PC-3 (cell line): ENCODE results near the gene TIAM2. TPM values are rescaled to one million over a fixed set of nuclear protein-coding genes. Genes with fewer than 3 reads are reported as not detected.

Experiments used
- ATAC-seq: fragments of 200-7000 bp; cut with Tn5 transposase; 2 replicates; pipeline ENCODE4 v1.9.1; 2020; ENCODE audit warnings: mild to moderate bottlenecking, moderate library complexity
- BruUV-seq: library from RNA; stranded (reverse); fragments of 400-500 nt; replicated peaks from 2 replicates; lab custom pipeline; 2021; lab: Mats Ljungman, UMichigan
- CTCF ChIA-PET: fragments of 300-600 bp; sonication (Branson Sonifier 250); formaldehyde crosslinking; loops from one replicate; lab custom pipeline; 2022; ENCODE audit warnings: antibody characterized with exemption; lab: Charles Lee
- POLR2A ChIA-PET: fragments of 300-600 bp; sonication (Branson Sonifier 250); formaldehyde crosslinking; loops from one replicate; lab custom pipeline; 2022; ENCODE audit warnings: antibody characterized with exemption; ENCODE audit not compliant: unreplicated experiment; lab: Charles Lee
- DNase-seq: peaks from one replicate; pipeline ENCODE4 v3.0.0-alpha.2; 2015
- H2AFZ ChIP-seq: fragments of 300-600 bp; sonication (generic); 2 replicates; pipeline ENCODE4 v1.6.0; 2016; ENCODE audit warnings: antibody characterized with exemption, low read length
- H3F3A ChIP-seq: fragments of 300-600 bp; sonication (generic); one replicate; pipeline ENCODE4 v1.6.0; 2017; ENCODE audit warnings: antibody characterized with exemption, low read length, control low read depth, mild to moderate bottlenecking; ENCODE audit not compliant: unreplicated experiment
- H3K27ac ChIP-seq: fragments of 300-600 bp; sonication (generic); 2 replicates; pipeline ENCODE4 v1.5.1; 2016; ENCODE audit warnings: mild to moderate bottlenecking, low read length
- H3K27me3 ChIP-seq: fragments of 300-600 bp; sonication (generic); 2 replicates; pipeline ENCODE4 v1.6.1; 2016; ENCODE audit warnings: low read length, mixed read lengths
- H3K36me3 ChIP-seq: fragments of 300-600 bp; sonication (generic); 2 replicates; pipeline ENCODE4 v1.6.1; 2016; ENCODE audit warnings: low read depth, mixed run types, low read length, mixed read lengths
- H3K4me1 ChIP-seq: fragments of 300-600 bp; sonication (generic); 2 replicates; pipeline ENCODE4 v1.5.1; 2016; ENCODE audit warnings: low read length; ENCODE audit not compliant: insufficient read depth
- H3K4me2 ChIP-seq: fragments of 300-600 bp; sonication (generic); 2 replicates; pipeline ENCODE4 v1.6.0; 2016; ENCODE audit warnings: low read length
- H3K4me3 ChIP-seq: fragments of 300-600 bp; sonication (generic); 2 replicates; pipeline ENCODE4 v1.5.1; 2016; ENCODE audit warnings: mild to moderate bottlenecking, low read length, mixed read lengths
- H3K79me2 ChIP-seq: fragments of 300-600 bp; sonication (generic); 2 replicates; pipeline ENCODE4 v1.6.1; 2017; ENCODE audit warnings: low read length, mixed read lengths
- H3K9ac ChIP-seq: fragments of 300-600 bp; sonication (generic); 2 replicates; pipeline ENCODE4 v1.6.0; 2016; ENCODE audit warnings: mild to moderate bottlenecking, low read length
- H3K9me2 ChIP-seq: fragments of 300-600 bp; sonication (generic); replicated peaks from 2 replicates; pipeline ENCODE4 v1.6.1; 2016; ENCODE audit warnings: mixed run types, low read length, mixed read lengths
- H3K9me3 ChIP-seq: fragments of 300-600 bp; sonication (generic); 2 replicates; pipeline ENCODE4 v1.6.1; 2016; ENCODE audit warnings: low read length, mixed read lengths
- H4K20me1 ChIP-seq: fragments of 300-600 bp; sonication (generic); 2 replicates; pipeline ENCODE4 v1.6.1; 2016; ENCODE audit warnings: low read length, mixed read lengths
- EZH2 ChIP-seq: fragments of 300-600 bp; sonication (generic); IDR thresholded peaks from one replicate; pipeline ENCODE4 v1.6.1; 2017; ENCODE audit warnings: antibody characterized with exemption, mild to moderate bottlenecking, low read length; ENCODE audit not compliant: unreplicated experiment
- EZH2phosphoT487 ChIP-seq: fragments of 300-600 bp; sonication (generic); IDR thresholded peaks from 2 replicates; pipeline ENCODE4 v1.6.1; 2018; ENCODE audit warnings: mild to moderate bottlenecking, antibody characterized with exemption, low read length, borderline replicate concordance
- intact Hi-C: fragments of 100-400 bp; cut with micrococcal nuclease; formaldehyde crosslinking; loops from 2 replicates; pipeline ENCODE4 v1.9.0; 2023
- total RNA-seq: library from RNA; depleted of rRNA; stranded (reverse); fragments of >200 nt; gene quantifications from 2 replicates; pipeline ENCODE4 v1.2.3, GENCODE V29; 2014
- TF ChIP-seq, protein P1 (sequence below): fragments of 300-600 bp; sonication (generic); conservative IDR thresholded peaks from 2 replicates; pipeline ENCODE4 v1.5.1; 2017; ENCODE audit warnings: antibody characterized with exemption, low read depth, mild to moderate bottlenecking, low read length

Gene TIAM2
- total RNA-seq, 1 experiment from 2014 or later: 4.5 TPM

DNA sequence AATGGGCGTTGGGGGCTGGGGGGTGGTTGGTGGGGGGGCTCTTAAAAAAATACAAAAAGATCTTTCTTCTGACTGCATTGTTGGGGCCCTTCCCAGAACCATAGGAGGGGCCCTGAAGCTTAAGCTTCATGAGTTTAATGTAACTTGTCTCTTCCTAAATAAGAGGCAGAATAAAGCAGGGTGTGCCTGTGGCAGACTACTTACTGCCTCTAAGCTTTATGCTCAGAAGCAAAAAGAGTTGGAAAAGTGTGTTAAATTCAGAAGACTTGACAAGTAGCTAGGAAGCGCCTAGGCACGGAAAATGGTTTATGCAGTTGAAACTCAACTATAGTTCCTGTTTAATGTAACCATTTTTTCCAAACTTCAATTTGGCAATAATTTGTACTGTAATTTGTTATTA lies 44.5 kb downstream of the TIAM2 start:
- no peaks in the 10 kb centered on the region for H3K27me3 ChIP-seq
- H3K4me2 ChIP-seq: no peak overlapping the region
- H4K20me1 ChIP-seq: no peaks in the 10 kb centered on the region
- DNase-seq (no peak), ATAC-seq (no peak)
- no peak overlapping the region for H3K9ac ChIP-seq
- H3F3A ChIP-seq: no peaks in the 10 kb centered on the region
- no peak overlapping the region for H3K27ac ChIP-seq
- no peaks in the 10 kb centered on the region for H3K36me3 ChIP-seq
- no TSS peak for BruUV-seq
- H2AFZ ChIP-seq: no peak overlapping the region
- H3K4me1 ChIP-seq: no peaks in the 10 kb centered on the region
- ChIA-PET CTCF (no interaction called here), POLR2A (no interaction called here)
- no peak overlapping the region for H3K4me3 ChIP-seq
- intact Hi-C loops: no loop called here
- no peaks in the 10 kb centered on the region for H3K9me3 ChIP-seq
- H3K79me2 ChIP-seq: no peaks in the 10 kb centered on the region
- H3K9me2 ChIP-seq: no peaks in the 10 kb centered on the region
- TF ChIP-seq EZH2 (no peak), EZH2phosphoT487 (no peak)
- TF ChIP-seq, protein P1, sequence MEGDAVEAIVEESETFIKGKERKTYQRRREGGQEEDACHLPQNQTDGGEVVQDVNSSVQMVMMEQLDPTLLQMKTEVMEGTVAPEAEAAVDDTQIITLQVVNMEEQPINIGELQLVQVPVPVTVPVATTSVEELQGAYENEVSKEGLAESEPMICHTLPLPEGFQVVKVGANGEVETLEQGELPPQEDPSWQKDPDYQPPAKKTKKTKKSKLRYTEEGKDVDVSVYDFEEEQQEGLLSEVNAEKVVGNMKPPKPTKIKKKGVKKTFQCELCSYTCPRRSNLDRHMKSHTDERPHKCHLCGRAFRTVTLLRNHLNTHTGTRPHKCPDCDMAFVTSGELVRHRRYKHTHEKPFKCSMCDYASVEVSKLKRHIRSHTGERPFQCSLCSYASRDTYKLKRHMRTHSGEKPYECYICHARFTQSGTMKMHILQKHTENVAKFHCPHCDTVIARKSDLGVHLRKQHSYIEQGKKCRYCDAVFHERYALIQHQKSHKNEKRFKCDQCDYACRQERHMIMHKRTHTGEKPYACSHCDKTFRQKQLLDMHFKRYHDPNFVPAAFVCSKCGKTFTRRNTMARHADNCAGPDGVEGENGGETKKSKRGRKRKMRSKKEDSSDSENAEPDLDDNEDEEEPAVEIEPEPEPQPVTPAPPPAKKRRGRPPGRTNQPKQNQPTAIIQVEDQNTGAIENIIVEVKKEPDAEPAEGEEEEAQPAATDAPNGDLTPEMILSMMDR: no peak

DNA sequence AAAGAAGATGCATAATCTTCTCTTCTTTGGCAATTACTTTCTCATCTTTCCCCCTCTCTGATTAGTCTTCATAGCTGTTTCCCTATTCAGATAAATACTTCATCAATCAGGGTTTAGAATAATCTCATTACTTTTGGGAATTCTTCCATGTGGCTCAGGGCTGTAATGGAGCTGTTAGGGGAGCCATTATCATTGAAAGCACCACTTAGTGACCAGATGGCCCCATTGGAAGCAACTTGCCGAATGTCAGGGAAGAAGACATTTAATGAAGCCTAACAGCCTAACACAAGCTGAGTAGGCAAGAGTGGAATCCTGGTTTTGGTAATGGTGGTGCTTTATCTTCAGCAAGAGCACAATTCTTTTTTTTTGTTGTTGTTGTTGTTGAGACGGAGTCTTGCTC lies 45.0 kb downstream of the TIAM2 start:
- POLR2A ChIA-PET: no interaction called here
- ATAC-seq (no peak), DNase-seq (no peak)
- no peaks in the 10 kb centered on the region for H3K79me2 ChIP-seq
- H4K20me1 ChIP-seq: no peaks in the 10 kb centered on the region
- BruUV-seq: no TSS peak
- no peak overlapping the region for H3K9ac ChIP-seq
- no peaks in the 10 kb centered on the region for H3K9me3 ChIP-seq
- H3K9me2 ChIP-seq: no peaks in the 10 kb centered on the region
- H2AFZ ChIP-seq: no peak overlapping the region
- no peaks in the 10 kb centered on the region for H3K36me3 ChIP-seq
- no peak overlapping the region for H3K4me3 ChIP-seq
- intact Hi-C loops: no loop called here
- no peak overlapping the region for H3K27ac ChIP-seq
- TF ChIP-seq EZH2phosphoT487 (no peak), EZH2 (no peak)
- TF ChIP-seq, protein P1: no peak
- no peaks in the 10 kb centered on the region for H3K27me3 ChIP-seq
- CTCF ChIA-PET: no interaction called here
- H3K4me2 ChIP-seq: no peak overlapping the region
- H3K4me1 ChIP-seq: no peaks in the 10 kb centered on the region
- no peaks in the 10 kb centered on the region for H3F3A ChIP-seq

DNA sequence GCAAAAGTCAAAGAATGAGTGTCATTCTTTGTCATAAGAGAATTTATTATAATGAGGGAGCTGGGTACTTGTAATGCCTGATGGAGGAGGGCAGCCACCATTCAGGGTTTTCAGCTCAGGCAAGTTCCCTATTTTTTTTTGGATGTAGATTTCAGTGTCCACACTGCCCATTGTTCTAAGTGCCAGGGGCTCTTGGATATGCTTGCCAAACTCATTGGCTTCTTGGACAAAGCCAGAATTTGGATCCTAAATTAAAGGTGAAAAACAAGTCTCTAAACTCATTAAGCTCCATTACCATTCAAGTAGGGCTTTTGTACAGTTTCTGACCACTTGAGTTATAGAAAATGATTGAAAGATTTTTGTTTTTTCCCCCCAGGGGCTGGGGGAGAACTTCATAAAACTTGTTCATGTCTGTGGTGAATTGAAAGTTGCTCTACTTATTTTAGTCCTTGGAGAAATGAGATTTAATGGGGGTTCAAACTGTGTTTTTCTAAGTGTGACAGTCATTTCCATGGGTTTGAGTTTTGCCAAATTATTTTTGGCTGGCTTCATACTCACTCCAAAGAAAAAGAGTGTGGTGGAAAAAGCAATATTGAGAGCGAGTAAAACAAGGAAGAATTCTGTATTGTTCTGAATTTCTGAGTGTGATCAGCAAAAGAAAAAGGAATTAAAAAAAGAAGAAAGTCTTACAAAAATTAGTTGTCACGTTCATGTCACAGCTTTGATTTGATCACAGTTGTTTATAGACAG lies 46.0 kb downstream of the TIAM2 start:
- ChIA-PET CTCF (no interaction called here), POLR2A (no interaction called here)
- no peaks in the 10 kb centered on the region for H3K4me1 ChIP-seq
- DNase-seq (no peak), ATAC-seq (no peak)
- no peaks in the 10 kb centered on the region for H4K20me1 ChIP-seq
- BruUV-seq: no TSS peak
- intact Hi-C loops: no loop called here
- no peaks in the 10 kb centered on the region for H3K79me2 ChIP-seq
- no peak for TF ChIP-seq EZH2phosphoT487
- TF ChIP-seq EZH2: no peak
- TF ChIP-seq, protein P1: no peak
- no peak overlapping the region for H3K4me3 ChIP-seq
- H3K9me2 ChIP-seq: no peaks in the 10 kb centered on the region
- no peak overlapping the region for H2AFZ ChIP-seq
- no peaks in the 10 kb centered on the region for H3F3A ChIP-seq
- no peaks in the 10 kb centered on the region for H3K27me3 ChIP-seq
- no peaks in the 10 kb centered on the region for H3K36me3 ChIP-seq
- no peak overlapping the region for H3K9ac ChIP-seq
- no peaks in the 10 kb centered on the region for H3K9me3 ChIP-seq
- H3K4me2 ChIP-seq: no peak overlapping the region
- H3K27ac ChIP-seq: no peak overlapping the region
